ENCODE data around the gene EHMT2.

The EHMT2 gene

GRCh38 chr6:31875877-31876276 lies 21.6 kb downstream of the EHMT2 start:
- DNase-seq: no peak
- in situ Hi-C loops (cut with HindIII; ENCODE audit: low pct_ligation_motif_present, low sequenced_read_pairs): no loop called here
- Histone ChIP-seq H3K4me3 (ENCODE audit: low read depth, low read length) (no peak overlapping the region), H3K27ac (no peak overlapping the region), H3K36me3 (replicated peaks) (peaks cover 17% of the 10 kb centered on the region), H3K27me3 (replicated peaks) (no peaks in the 10 kb centered on the region)
- no peak for TF ChIP-seq CTCF (IDR thresholded peaks at IDR 0.05; ENCODE audit: low read depth, low read length, missing control alignments)

- H3K36me3 ChIP-seq (replicated peaks): peaks cover 9% of the 10 kb centered on the region
- in situ Hi-C loops (cut with HindIII; ENCODE audit: low pct_ligation_motif_present, low sequenced_read_pairs): no loop called here
- no peaks in the 10 kb centered on the region for H3K27me3 ChIP-seq (replicated peaks)
- TF ChIP-seq CTCF (IDR thresholded peaks at IDR 0.05; ENCODE audit: low read depth, low read length, missing control alignments): no peak
- H3K27ac ChIP-seq: no peak overlapping the region
- no peak overlapping the region for H3K4me3 ChIP-seq (ENCODE audit: low read depth, low read length)
- no peak for DNase-seq
These were observed 22.5 kb downstream of the EHMT2 start for GRCh38 chr6:31874836-31875572.

GRCh38 chr6:31874084-31874670 lies 23.3 kb downstream of the EHMT2 start:
- Histone ChIP-seq H3K36me3 (replicated peaks) (peaks cover under 1% of the 10 kb centered on the region), H3K27me3 (replicated peaks) (no peaks in the 10 kb centered on the region), H3K27ac (no peak overlapping the region), H3K4me3 (ENCODE audit: low read depth, low read length) (no peak overlapping the region)
- TF ChIP-seq CTCF (IDR thresholded peaks at IDR 0.05; ENCODE audit: low read depth, low read length, missing control alignments): no peak
- in situ Hi-C loops (cut with HindIII; ENCODE audit: low pct_ligation_motif_present, low sequenced_read_pairs): no loop called here
- DNase-seq: no peak

GRCh38 chr6:31871046-31871659 lies 26.3 kb downstream of the EHMT2 start:
- no peak for DNase-seq

GRCh38 chr6:31870385-31870921 lies 27.0 kb downstream of the EHMT2 start:
- TF ChIP-seq CTCF (IDR thresholded peaks at IDR 0.05; ENCODE audit: low read depth, low read length, missing control alignments): peak; percentile 17
- no peak overlapping the region for H3K27ac ChIP-seq
- no peak for DNase-seq
- no peak overlapping the region for H3K4me3 ChIP-seq (ENCODE audit: low read depth, low read length)
- no peaks in the 10 kb centered on the region for H3K27me3 ChIP-seq (replicated peaks)
- in situ Hi-C loops (cut with HindIII; ENCODE audit: low pct_ligation_motif_present, low sequenced_read_pairs): no loop called here
- H3K36me3 ChIP-seq (replicated peaks): no peaks in the 10 kb centered on the region

More at GRCh38 chr6:31871046-31871659, 26.3 kb downstream of the EHMT2 start:
- Histone ChIP-seq H3K27me3 (replicated peaks) (no peaks in the 10 kb centered on the region), H3K36me3 (replicated peaks) (no peaks in the 10 kb centered on the region), H3K27ac (no peak overlapping the region), H3K4me3 (ENCODE audit: low read depth, low read length) (no peak overlapping the region)
- TF ChIP-seq CTCF (IDR thresholded peaks at IDR 0.05; ENCODE audit: low read depth, low read length, missing control alignments): no peak
- in situ Hi-C loops (cut with HindIII; ENCODE audit: low pct_ligation_motif_present, low sequenced_read_pairs): no loop called here

Measured in brain microvascular endothelial cell (primary cell).